Activated CD8-positive, alpha-beta memory T cell treated with anti-CD3 and anti-CD28 coated beads, Interleukin-2, amount 10 ng/mL, durations not matched to agents 7 days and 5 days (primary cell): ENCODE measurements around the gene TPRN. TPM values are rescaled to one million over a fixed set of nuclear protein-coding genes. Genes with fewer than 3 reads are reported as not detected.
A peak's percentile ranks its signal among the peaks of the same experiment; 100 is the strongest.

Experiments used
- ATAC-seq: fragments of 150-1000 bp; cut with Tn5 transposase; one replicate; pipeline ENCODE4 v1.10.0; 2021; ENCODE audit warnings: moderate library complexity
- CTCF ChIA-PET: fragments of 350-600 bp; sonication (Branson Sonifier 250); formaldehyde crosslinking; loops from one replicate; lab custom pipeline; 2021; ENCODE audit warnings: antibody characterized with exemption; lab: Charles Lee
- DNase-seq: peaks from one replicate; pipeline ENCODE4 v3.0.0-alpha.2; 2020
- H3K27ac Mint-ChIP-seq: one replicate; pipeline ENCODE4 v1.8.0; 2021; ENCODE audit warnings: mild to moderate bottlenecking, mixed read lengths
- H3K27me3 Mint-ChIP-seq: one replicate; pipeline ENCODE4 v1.8.0; 2021; ENCODE audit warnings: mixed read lengths
- H3K36me3 Mint-ChIP-seq: one replicate; pipeline ENCODE4 v1.8.0; 2021; ENCODE audit warnings: mild to moderate bottlenecking, mixed read lengths
- H3K4me1 Mint-ChIP-seq: one replicate; pipeline ENCODE4 v1.8.0; 2021; ENCODE audit warnings: mixed read lengths
- H3K4me3 Mint-ChIP-seq: one replicate; pipeline ENCODE4 v1.8.0; 2021; ENCODE audit warnings: mild to moderate bottlenecking, moderate library complexity, mixed read lengths
- H3K9me3 Mint-ChIP-seq: one replicate; pipeline ENCODE4 v1.8.0; 2022; ENCODE audit warnings: low read depth, mixed read lengths
- total RNA-seq, 2 experiments: library from RNA; stranded (reverse); gene quantifications; one replicate each; pipeline ENCODE4 v1.2.3, GENCODE V29; 2021

Gene TPRN
- total RNA-seq, 2 experiments from 2014 or later: 11.1 to 13.3 TPM

DNA sequence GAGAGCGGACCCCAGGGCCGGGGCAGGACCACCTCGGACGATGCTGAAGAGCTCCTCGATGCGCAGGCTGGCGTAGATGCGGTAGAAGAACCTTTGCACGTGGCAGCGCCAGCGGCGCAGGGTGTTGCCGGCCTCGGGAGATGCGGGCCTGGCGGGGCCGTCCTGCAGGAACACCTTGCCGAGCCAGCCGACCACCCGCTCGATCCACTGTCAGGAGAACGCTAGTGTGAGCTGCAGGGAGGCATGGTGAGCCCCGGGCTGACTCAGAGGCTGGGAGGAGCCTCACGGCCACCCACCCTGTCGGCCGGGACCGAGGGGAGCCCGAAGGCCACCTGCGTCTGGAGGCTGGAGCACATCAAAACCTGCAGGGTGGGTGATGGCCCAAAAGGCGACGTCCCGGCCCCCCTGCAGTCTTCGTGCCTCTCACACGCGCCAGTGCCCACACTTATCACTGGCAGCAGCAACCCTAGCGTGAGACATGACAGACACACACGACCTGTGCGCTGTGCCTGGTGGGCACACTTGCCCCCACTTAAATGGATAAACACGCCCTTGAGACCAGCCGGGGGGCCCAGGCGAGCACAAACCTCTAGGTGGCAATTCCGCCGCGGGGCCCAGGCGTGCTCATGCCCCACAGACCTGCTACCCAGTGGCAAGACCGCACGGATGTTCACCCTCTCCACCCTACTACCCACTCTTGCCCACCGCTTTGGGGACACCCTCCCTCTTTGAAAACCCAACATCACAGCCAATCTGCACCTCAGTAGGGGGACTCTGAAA, 15.5 kb downstream of the TPRN start:
- Mint-ChIP-seq H3K27ac (no peak overlapping the region), H3K4me3 (no peak overlapping the region), H3K36me3 (peaks cover 4% of the 10 kb centered on the region), H3K27me3 (no peaks in the 10 kb centered on the region), H3K9me3 (no peaks in the 10 kb centered on the region), H3K4me1 (peaks cover 28% of the 10 kb centered on the region)
- DNase-seq (no peak), ATAC-seq (no peak)
- CTCF ChIA-PET: no interaction called here

DNA sequence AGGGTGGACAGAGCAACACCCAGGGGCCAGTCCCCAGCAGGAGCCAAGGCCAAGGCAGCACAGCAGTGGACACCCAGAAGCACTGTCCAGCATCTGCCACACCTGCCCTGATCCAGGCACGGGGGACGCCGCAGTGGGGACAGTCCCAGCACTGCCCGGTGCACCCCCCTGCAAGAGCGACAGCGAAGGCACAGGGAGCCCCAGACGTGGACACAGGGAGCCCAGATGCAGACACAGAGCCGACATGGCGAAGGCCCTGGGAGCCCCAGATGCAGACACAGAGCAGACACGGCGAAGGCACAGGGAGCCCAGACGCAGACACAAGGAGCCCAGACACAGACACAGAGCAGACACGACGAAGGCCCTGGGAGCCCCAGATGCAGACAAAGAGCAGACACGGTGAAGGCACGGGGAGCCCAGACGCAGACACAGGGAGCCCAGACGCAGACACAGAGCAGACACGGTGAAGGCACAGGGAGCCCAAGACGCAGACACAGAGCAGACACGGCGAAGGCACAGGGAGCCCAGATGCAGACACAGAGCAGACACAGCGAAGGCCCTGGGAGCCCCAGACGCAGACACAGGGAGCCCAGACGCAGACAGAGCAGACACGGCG, 16.5 kb downstream of the TPRN start:
- ATAC-seq (no peak), DNase-seq (no peak)
- Mint-ChIP-seq H3K27me3 (no peaks in the 10 kb centered on the region), H3K9me3 (no peaks in the 10 kb centered on the region), H3K36me3 (peaks cover 4% of the 10 kb centered on the region), H3K27ac (no peak overlapping the region), H3K4me3 (no peak overlapping the region), H3K4me1 (peaks cover 21% of the 10 kb centered on the region)
- CTCF ChIA-PET: no interaction called here

DNA sequence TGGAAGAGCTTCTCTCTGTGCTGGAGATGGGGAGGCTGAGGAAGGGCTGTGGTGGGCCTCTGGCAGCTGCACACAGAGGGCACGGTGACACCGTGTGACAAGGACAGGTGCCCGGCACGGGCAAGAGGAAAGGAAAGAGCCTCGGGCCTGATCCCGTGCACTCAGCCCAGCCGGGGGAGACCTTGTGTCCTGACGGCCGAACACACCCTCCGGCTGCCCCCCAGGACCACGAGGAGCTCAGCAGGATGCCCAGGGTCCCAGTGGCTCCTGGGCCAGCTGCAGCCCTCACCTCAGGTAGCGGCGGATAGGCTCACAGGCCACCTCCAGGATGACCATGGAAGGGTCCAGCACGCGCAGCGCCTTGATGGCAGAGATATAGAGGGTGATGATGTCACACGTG, 17.7 kb downstream of the TPRN start:
- H3K27me3 Mint-ChIP-seq: no peaks in the 10 kb centered on the region
- H3K27ac Mint-ChIP-seq: no peak overlapping the region
- H3K4me1 Mint-ChIP-seq: peaks cover 19% of the 10 kb centered on the region
- ATAC-seq (no peak), DNase-seq (no peak)
- no peak overlapping the region for H3K4me3 Mint-ChIP-seq
- H3K36me3 Mint-ChIP-seq: peaks cover 4% of the 10 kb centered on the region
- no peaks in the 10 kb centered on the region for H3K9me3 Mint-ChIP-seq
- CTCF ChIA-PET: no interaction called here

DNA sequence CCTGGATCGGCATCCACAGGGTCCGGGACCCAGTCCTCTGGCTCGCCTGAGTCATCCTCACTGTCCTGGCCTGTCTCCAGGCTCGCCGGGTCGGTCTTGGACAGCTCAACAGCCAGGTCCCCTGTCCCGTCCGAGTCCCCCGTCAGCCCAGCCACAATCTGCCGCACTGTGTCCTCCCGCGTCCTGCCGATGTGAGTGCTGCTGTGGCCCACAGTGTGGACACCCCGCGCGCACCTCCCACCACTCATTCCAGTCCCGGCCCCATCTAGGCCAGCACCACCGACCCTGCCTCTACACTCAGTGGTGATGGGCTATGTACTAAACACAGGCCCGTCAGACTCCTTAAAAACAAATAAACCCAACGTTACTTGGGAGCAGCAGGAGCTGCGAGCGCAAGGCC, 18.9 kb downstream of the TPRN start:
- no peak overlapping the region for H3K4me3 Mint-ChIP-seq
- H3K36me3 Mint-ChIP-seq: peaks cover 4% of the 10 kb centered on the region
- H3K9me3 Mint-ChIP-seq: no peaks in the 10 kb centered on the region
- H3K27ac Mint-ChIP-seq: no peak overlapping the region
- CTCF ChIA-PET: no interaction called here
- no peak for ATAC-seq
- no peak for DNase-seq
- peaks cover 8% of the 10 kb centered on the region for H3K4me1 Mint-ChIP-seq
- H3K27me3 Mint-ChIP-seq: no peaks in the 10 kb centered on the region

DNA sequence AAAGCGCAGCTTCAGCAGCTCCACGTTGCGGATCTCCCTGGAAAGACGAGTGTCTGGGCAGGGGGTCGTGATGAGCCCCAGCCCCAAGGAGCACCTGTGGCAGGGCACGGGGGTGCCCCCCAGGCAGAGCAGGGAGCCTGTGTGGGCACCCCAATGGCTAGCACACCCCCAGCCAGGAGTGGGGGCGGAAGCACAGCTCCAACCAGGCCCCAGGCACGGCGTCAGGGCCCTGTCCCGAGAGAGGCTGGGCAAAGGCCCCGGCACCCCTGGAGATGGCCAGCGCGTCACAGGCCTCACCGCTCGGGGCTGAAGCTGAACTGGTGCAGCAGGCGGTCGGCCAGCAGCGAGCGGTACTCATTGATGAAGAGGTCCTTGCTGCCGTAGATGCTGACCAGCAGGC, 20.1 kb downstream of the TPRN start:
- Mint-ChIP-seq H3K4me3 (no peak overlapping the region), H3K36me3 (peaks cover 4% of the 10 kb centered on the region), H3K4me1 (peaks cover 1% of the 10 kb centered on the region), H3K27me3 (no peaks in the 10 kb centered on the region), H3K9me3 (no peaks in the 10 kb centered on the region), H3K27ac (no peak overlapping the region)
- CTCF ChIA-PET: no interaction called here
- DNase-seq: no peak
- ATAC-seq: no peak

DNA sequence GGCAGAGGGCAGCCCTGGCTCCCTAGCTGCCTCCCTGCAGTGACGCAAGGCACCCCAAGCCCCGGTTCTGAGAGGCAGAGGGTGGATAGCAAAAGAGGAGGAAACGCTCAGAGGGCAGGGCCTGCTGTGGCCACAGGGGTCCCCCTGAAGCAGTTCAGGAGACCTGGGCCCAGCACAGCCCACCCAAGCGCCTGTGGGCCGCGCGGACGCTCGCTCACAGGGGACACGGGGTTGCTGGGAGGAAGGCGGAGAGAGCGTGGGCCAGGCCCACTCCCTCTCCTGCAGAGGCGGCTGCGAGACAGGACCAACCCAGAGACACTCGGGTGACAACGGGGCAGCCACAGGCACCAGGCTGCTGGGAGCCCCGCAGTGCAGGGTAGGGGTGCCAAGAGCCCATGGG, 20.8 kb downstream of the TPRN start:
- Mint-ChIP-seq H3K36me3 (peaks cover 4% of the 10 kb centered on the region), H3K4me3 (no peak overlapping the region), H3K27ac (no peak overlapping the region), H3K4me1 (no peaks in the 10 kb centered on the region), H3K9me3 (no peaks in the 10 kb centered on the region), H3K27me3 (peaks cover 2% of the 10 kb centered on the region)
- DNase-seq: no peak
- ATAC-seq: no peak
- CTCF ChIA-PET: no interaction called here

DNA sequence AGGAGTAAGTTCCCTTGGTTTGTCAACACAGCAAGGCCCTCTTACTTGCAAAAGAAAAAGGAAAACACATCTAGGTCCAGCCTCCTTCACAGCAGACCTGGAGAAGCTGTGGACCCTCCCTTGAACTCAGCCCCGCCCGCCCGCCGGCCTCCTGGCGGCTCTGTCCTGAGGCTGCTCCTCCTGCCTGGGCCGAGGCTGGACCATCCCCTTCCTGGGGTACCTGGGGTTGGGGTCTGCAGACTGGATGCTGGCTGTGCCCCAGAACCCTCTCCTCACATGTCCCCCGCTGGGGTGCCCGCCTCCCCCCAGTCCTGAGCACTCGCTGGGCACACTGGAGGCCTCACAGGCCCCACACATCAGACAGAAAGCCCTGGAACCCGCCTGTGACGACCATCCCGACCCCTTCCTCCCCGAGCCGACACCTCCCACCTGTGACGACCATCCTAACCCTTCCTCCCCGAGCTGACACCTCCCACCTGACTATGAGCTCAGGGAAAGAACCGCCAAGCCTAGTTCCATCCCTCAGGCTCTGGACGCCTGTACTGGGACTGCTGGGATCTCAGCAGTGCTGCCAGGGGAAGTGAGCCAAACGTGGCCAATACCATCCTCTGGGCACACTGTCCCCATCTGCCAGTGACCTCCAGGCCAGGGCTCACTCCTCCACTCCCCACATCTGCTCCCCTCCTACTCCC, 21.5 kb downstream of the TPRN start:
- no peaks in the 10 kb centered on the region for H3K4me1 Mint-ChIP-seq
- CTCF ChIA-PET: interaction anchor here (0.8 to 0.9 kb wide), 2 partner anchors 48 to 83 kb away, joined by 3 read pairs; partner anchors contain the start of gene RNF224
- peaks cover 4% of the 10 kb centered on the region for H3K36me3 Mint-ChIP-seq
- ATAC-seq (no peak), DNase-seq (no peak)
- no peaks in the 10 kb centered on the region for H3K9me3 Mint-ChIP-seq
- H3K4me3 Mint-ChIP-seq: no peak overlapping the region
- no peak overlapping the region for H3K27ac Mint-ChIP-seq
- peaks cover 3% of the 10 kb centered on the region for H3K27me3 Mint-ChIP-seq

DNA sequence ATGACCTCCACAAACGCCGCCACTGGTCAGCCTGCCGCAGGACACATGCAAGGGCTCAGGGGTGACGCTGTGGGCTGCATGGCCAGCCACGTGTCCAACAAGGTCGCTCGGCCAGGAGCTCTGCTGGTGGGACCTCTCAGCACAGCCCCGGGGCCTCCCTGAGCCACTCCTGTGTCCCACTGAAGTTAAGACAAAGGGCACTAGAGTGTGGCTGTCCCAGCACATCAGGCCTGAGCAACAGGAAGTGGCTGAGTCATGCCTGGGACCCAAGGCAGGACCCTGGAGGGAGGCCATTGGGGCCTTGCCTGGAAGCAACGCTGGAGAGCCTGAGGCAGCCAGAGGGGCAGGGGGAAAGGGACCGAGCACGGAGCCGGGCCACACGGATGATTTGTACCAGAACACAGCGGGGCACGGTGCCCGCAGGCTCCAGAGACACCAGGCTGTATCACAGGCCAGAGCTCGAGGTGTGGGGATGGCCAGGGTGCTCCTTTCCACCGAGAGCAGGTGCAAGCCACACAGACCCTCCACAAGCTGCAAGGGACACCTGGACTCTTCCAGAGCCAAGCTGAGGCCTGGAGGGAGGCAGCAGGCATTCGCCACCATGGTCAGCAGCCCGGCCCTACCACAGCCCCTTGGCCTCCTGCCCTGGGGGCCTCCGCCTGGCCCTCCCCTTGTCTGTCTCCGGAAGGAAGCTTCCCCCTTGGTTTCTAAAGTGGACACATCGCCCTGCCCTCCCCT, 22.2 kb downstream of the TPRN start:
- Mint-ChIP-seq H3K4me1 (no peaks in the 10 kb centered on the region), H3K4me3 (no peak overlapping the region), H3K27ac (no peak overlapping the region), H3K9me3 (no peaks in the 10 kb centered on the region), H3K27me3 (peaks cover 10% of the 10 kb centered on the region), H3K36me3 (peaks cover 4% of the 10 kb centered on the region)
- no peak for DNase-seq
- ATAC-seq: no peak
- CTCF ChIA-PET: interaction anchor here (0.8 to 0.9 kb wide), 2 partner anchors 49 to 83 kb away, joined by 3 read pairs; partner anchors contain the start of gene RNF224

DNA sequence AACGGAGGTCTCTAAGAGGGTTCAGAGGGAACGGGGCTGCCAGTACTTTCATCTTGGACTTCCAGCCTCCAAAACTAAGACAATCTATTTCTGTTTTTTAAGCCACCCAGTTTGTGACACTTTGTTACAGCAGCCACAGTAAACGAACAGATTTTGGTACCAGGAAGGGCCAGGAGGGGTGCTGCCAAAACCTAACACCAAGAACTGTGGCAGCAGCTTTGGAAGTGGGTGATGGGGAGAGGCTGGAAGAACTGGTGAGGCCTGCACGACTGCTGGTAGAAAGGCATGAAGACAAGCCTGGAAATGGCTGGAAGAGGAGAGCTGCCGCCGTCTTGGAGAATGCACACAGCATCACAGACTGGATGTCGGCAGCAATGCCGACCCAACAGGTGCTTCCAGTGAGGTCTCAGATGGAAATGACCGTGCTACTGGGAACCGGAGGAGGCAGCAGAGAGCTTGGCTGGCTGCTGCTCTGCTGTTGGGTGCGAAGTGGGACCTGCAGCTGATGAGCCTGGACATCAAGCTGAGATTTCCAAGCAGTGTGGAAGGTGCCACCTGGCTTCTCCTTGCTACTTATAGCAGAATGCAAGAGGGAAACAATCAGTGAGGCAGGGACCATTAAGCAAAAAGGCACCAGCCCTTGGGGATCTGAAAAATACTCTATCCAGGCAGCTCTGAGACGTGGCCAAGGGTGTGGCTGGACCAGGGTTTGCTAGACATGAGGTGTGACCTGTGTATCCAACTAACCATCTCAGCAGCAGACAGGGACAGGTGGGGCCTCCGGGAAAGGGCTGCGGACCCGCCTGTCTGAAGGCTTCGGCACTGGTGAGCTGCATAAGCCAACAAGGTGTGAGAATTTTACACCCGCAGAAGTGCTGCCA, 24.0 kb downstream of the TPRN start:
- H3K9me3 Mint-ChIP-seq: no peaks in the 10 kb centered on the region
- H3K27me3 Mint-ChIP-seq: peaks cover 20% of the 10 kb centered on the region
- no peak overlapping the region for H3K27ac Mint-ChIP-seq
- H3K36me3 Mint-ChIP-seq: no peaks in the 10 kb centered on the region
- H3K4me1 Mint-ChIP-seq: no peaks in the 10 kb centered on the region
- peak; percentile 71 for ATAC-seq
- H3K4me3 Mint-ChIP-seq: no peak overlapping the region
- CTCF ChIA-PET: interaction anchor here (0.6 to 2.7 kb wide), 10 partner anchors 11 to 141 kb away, joined by 3 to 10 read pairs (median 4); partner anchors contain the start of gene SSNA1
- DNase-seq: peak; percentile 54

DNA sequence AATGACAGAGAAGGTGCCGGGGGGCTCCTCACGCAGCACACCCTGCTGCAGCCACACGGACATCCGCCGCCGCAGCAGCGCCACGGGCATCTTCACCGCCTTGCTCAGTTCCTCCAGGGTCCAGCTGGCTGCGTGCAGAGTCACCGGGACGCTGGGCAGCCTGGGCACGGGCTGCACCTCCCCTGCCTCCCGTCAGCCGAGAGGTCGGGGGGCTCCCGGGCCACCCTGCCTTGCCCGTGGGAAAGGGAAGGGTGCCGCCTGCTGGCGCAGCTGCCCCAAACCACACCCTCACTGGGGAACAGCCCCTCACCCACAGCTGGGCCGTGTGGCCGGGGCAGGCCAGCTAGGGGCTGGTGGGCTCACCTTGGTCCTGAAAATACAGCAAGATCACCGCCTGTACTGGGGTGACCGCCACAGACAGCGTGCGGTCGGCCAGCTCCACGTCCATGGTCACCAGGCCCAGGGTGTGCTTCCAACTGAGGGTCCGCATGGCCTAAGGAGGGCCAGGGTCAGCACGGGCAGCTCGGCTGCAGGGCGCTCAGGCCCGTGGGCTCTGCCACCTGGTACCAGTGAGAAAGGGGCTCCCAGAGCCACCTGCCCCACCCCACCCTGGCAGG, 25.1 kb downstream of the TPRN start:
- CTCF ChIA-PET: interaction anchor here (1.2 to 2.7 kb wide), 6 partner anchors 12 to 80 kb away, joined by 4 to 10 read pairs (median 5); partner anchors contain the start of genes RNF208 and RNF224
- H3K36me3 Mint-ChIP-seq: no peaks in the 10 kb centered on the region
- no peaks in the 10 kb centered on the region for H3K9me3 Mint-ChIP-seq
- H3K4me3 Mint-ChIP-seq: no peak overlapping the region
- no peak overlapping the region for H3K27ac Mint-ChIP-seq
- no peak for DNase-seq
- H3K4me1 Mint-ChIP-seq: no peaks in the 10 kb centered on the region
- ATAC-seq: no peak
- H3K27me3 Mint-ChIP-seq: peaks cover 31% of the 10 kb centered on the region

DNA sequence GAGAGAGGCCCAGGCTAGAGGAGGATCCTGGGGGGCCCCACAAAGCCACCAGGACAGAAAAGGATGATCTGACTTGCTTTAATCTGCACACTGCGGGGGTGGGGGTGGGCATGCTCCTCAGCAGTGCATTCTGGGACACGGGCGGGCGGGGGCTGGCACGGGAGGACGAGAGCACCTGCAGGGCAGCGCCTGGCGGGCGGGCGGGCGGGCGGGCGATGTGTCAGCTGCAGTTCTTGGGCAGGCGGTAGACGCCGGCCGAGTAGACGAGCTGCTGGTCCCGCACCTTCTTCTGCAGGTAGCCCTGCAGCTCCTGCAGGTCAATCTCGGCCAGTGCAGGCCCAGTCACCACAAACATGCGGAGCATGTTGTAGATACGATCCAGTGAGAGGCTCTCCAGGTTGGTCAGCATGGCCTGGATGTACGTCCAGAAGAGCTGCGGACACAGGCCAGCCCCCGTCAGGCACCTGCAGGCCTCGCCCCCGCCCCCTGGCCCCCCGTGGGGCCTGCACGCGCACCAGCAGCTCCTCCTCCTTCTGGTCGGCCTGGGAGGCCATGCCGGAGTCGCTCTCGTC, 25.7 kb downstream of the TPRN start:
- DNase-seq (no peak), ATAC-seq (no peak)
- Mint-ChIP-seq H3K27ac (no peak overlapping the region), H3K27me3 (peaks cover 37% of the 10 kb centered on the region), H3K4me3 (no peak overlapping the region), H3K9me3 (no peaks in the 10 kb centered on the region), H3K36me3 (no peaks in the 10 kb centered on the region), H3K4me1 (no peaks in the 10 kb centered on the region)
- CTCF ChIA-PET: interaction anchor here (0.6 to 2.7 kb wide), 6 partner anchors 13 to 79 kb away, joined by 4 to 10 read pairs (median 4); partner anchors contain the start of genes RNF208 and RNF224
